ENCODE results near the gene CCNF.
"Not testable (repeated sequence)": the region's sequence is repeated elsewhere in the genome, so short reads cannot be mapped to it uniquely, and the experiment has no call there.

CCNF gene

GRCh38 chr16:2429034-2429770 is at the start of gene CCNF:
CCNF (plus strand) TSS chr16:2429447; CDS start chr16:2429482, 35 bp downstream.
- intact Hi-C loops (cut with DNase I): loop anchor here (5.0 to 10.0 kb wide), 3 partner anchors 46 to 87 kb away; partner anchors contain the start of genes ABCA3, NTN3 and TBC1D24
- peak; percentile 94 to 99 (median 98) for DNase-seq

- intact Hi-C loops (cut with DNase I): no loop called here
- DNase-seq: no peak
Observed at GRCh38 chr16:2383501-2383900, 45.7 kb upstream of the CCNF start.

GRCh38 chr16:2384426-2384825 is 44.8 kb upstream of the CCNF start:
- no peak for DNase-seq
- intact Hi-C loops (cut with DNase I): no loop called here

- intact Hi-C loops (cut with DNase I): no loop called here
- DNase-seq: no peak
Observed at GRCh38 chr16:2385190-2385836, 43.9 kb upstream of the CCNF start.

GRCh38 chr16:2385982-2386381 is 43.3 kb upstream of the CCNF start:
- intact Hi-C loops (cut with DNase I); DNase-seq: not testable (repeated sequence)

GRCh38 chr16:2386990-2387389 is 42.3 kb upstream of the CCNF start:
- intact Hi-C loops (cut with DNase I): no loop called here

GRCh38 chr16:2388139-2388874 is 40.9 kb upstream of the CCNF start:
- intact Hi-C loops (cut with DNase I): no loop called here
- no peak for DNase-seq

More at GRCh38 chr16:2386990-2387389, 42.3 kb upstream of the CCNF start:
- DNase-seq: no peak

- intact Hi-C loops (cut with DNase I): no loop called here
- DNase-seq: no peak
Observed at GRCh38 chr16:2388875-2389433, 40.3 kb upstream of the CCNF start.

GRCh38 chr16:2392025-2392424 is 37.2 kb upstream of the CCNF start:
- intact Hi-C loops (cut with DNase I): no loop called here
- DNase-seq: no peak

- intact Hi-C loops (cut with DNase I): no loop called here
- DNase-seq: no peak
Observed at GRCh38 chr16:2398520-2398919, 30.7 kb upstream of the CCNF start.

- DNase-seq: no peak
- intact Hi-C loops (cut with DNase I): no loop called here
Observed at GRCh38 chr16:2404099-2404498, 25.1 kb upstream of the CCNF start.

- DNase-seq: no peak
- intact Hi-C loops (cut with DNase I): no loop called here
Observed at GRCh38 chr16:2415085-2415484, 14.2 kb upstream of the CCNF start.

GRCh38 chr16:2420035-2420434 is 9.2 kb upstream of the CCNF start:
- intact Hi-C loops (cut with DNase I): loop anchor here (10.0 kb wide), 2 partner anchors 55 to 85 kb away; partner anchors contain the start of genes NTN3 and TBC1D24
- no peak for DNase-seq

- DNase-seq: no peak
- intact Hi-C loops (cut with DNase I): loop anchor here (10.0 kb wide), 2 partner anchors 53 to 83 kb away; partner anchors contain the start of genes NTN3 and TBC1D24
Observed at GRCh38 chr16:2422123-2422867, 7.0 kb upstream of the CCNF start.

- no peak for DNase-seq
- intact Hi-C loops (cut with DNase I): loop anchor here (5.0 to 10.0 kb wide), 3 partner anchors 50 to 82 kb away; partner anchors contain the start of genes ABCA3, NTN3 and TBC1D24
Observed at GRCh38 chr16:2424061-2425007, 4.9 kb upstream of the CCNF start.

- DNase-seq: peak in 9 of 42 donors; percentile 13 to 61 (median 32)
- intact Hi-C loops (cut with DNase I): loop anchor here (5.0 to 10.0 kb wide), 3 partner anchors 50 to 83 kb away; partner anchors contain the start of genes ABCA3, NTN3 and TBC1D24
Observed at GRCh38 chr16:2425008-2425518, 4.2 kb upstream of the CCNF start.

GRCh38 chr16:2425825-2426430 is 3.3 kb upstream of the CCNF start:
- intact Hi-C loops (cut with DNase I): loop anchor here (5.0 to 10.0 kb wide), 3 partner anchors 49 to 84 kb away; partner anchors contain the start of genes ABCA3, NTN3 and TBC1D24
- no peak for DNase-seq
